GM12878 (cell line): ENCODE data around the gene LAD1. TPM values are rescaled to one million over a fixed set of nuclear protein-coding genes. Genes with fewer than 3 reads are reported as not detected.

Experiments
- ATF7 ChIP-seq: fragments of 450-650 bp; IDR thresholded peaks from 2 replicates; pipeline ENCODE4 v1.6.1; 2016; ENCODE audit warnings: low read depth, mild to moderate bottlenecking
- IKZF2 ChIP-seq, 2 experiments: fragments of 450-650 bp; IDR thresholded peaks; 2 replicates each; pipeline ENCODE4 v1.6.1; 2017; ENCODE audit warnings: mild to moderate bottlenecking in 2 of 2, moderate library complexity in 2 of 2
- KAT2A ChIP-seq: conservative IDR thresholded peaks from 2 replicates; pipeline ENCODE4 v1.6.1; 2011; ENCODE audit warnings: low read depth, low read length; ENCODE audit not compliant: control insufficient read depth
- NR2C1 ChIP-seq: fragments of 450-650 bp; IDR thresholded peaks from 2 replicates; pipeline ENCODE4 v1.6.1; 2017; ENCODE audit warnings: antibody characterized with exemption, mild to moderate bottlenecking, moderate library complexity
- POLR2AphosphoS5 ChIP-seq: IDR thresholded peaks from 2 replicates; pipeline ENCODE4 v1.6.1; 2011; ENCODE audit warnings: mild to moderate bottlenecking, low read length, inconsistent platforms
- SRF ChIP-seq, 2 experiments: IDR thresholded peaks; 2 replicates each; pipeline ENCODE4 v1.6.1; 2011; ENCODE audit warnings: low read depth in 2 of 2, low read length in 2 of 2, mild to moderate bottlenecking in 1 of 2, moderate library complexity in 1 of 2
- STAT1 ChIP-seq: fragments of 450-650 bp; conservative IDR thresholded peaks from 2 replicates; pipeline ENCODE4 v1.6.1; 2014; ENCODE audit warnings: antibody characterized with exemption, mild to moderate bottlenecking
- ZNF24 ChIP-seq: fragments of 450-650 bp; IDR thresholded peaks from 2 replicates; pipeline ENCODE4 v1.6.1; 2017; ENCODE audit warnings: antibody characterized with exemption, mild to moderate bottlenecking
- polyA plus RNA-seq, 11 experiments: library from polyadenylated mRNA; depleted of rRNA in 4 of 11; unstranded in 6 of 11; stranded (reverse) in 5 of 11; fragments of >200 nt; fragmentation: Nextera tagmentation in 4 of 11; fragmentation: Illumina TruSeq in 1 of 11; extraction: Ambion mirVana in 4 of 11; extraction: Trizol in 1 of 11; gene quantifications; 1 replicate in 1 of 11; 2 replicates in 10 of 11; pipeline versions ENCODE4 v1.2.1 to v1.2.3, GENCODE V29; 2011 to 2016; ENCODE audit warnings: inconsistent platforms in 2 of 11, missing spikeins in 2 of 11, low read depth in 1 of 11
- total RNA-seq, 4 experiments: library from RNA; depleted of rRNA in 3 of 4; stranded (reverse); fragments of >200 nt in 3 of 4; fragmentation: Illumina TruSeq in 1 of 4; extraction: Trizol in 1 of 4; gene quantifications; 2 replicates each; pipeline versions ENCODE4 v1.2.1 to v1.2.3, GENCODE V29; 2013 to 2021
- TF ChIP-seq, protein P1 (sequence below): fragments of 450-650 bp; IDR thresholded peaks from 2 replicates; pipeline ENCODE4 v1.6.1; 2017; ENCODE audit warnings: mild to moderate bottlenecking, low read depth, inconsistent platforms; ENCODE audit not compliant: poor library complexity, severe bottlenecking
- TF ChIP-seq, protein P2 (sequence below): fragments of 450-650 bp; IDR thresholded peaks from 2 replicates; pipeline ENCODE4 v1.6.1; 2017; ENCODE audit warnings: low read depth, mild to moderate bottlenecking, moderate library complexity

The LAD1 gene
- total and polyA plus RNA-seq, 10 of the 15 experiments (the other 5 are each of a cell fraction or from before 2014, with no cell fraction given), result 0.05 to 0.48 (median 0.32) TPM; not detected in 3

DNA sequence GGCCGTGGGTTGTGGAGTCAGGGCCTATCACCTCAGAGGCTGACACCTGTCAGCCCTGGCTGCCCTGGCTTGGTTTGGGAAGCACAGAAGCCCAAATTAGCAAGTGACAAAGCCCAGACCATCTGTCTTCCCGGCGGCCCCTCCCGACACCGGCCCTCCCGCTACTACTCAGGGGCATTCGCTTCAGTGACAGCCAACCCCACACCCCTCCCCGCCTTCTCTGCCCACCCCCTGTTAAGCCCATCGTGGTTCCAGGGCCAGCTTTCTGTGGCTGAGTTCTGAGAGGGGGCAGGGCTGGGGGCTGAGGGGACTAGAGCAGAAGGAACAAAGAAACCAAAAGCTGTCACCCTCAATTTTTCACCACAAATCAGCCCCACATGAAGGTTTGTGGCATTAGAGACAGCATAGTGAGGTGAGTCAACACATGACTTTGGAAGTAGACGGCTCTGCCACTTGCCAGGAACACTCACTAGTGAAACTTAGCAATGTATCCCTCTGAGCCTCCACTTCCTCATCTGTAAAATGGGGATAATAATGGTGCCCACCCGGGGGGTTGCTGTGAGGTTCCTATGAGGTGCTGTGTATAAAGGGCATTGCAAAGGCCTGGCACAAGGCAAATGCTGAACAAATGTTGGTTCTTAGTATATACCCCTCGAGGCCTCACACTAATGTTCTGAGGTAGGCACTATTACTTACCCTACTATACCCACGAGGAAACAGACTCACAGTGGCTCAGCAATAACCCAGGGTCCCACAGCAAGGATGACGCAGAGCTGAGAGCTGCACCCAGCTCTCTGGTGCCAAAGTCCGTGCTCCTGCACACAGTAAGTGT is 27.6 kb upstream of the LAD1 start (continued):
- TF ChIP-seq ATF7 (peak; percentile 47; the same call in 1 of the 2 replicates), STAT1 (no peak), ZNF24 (no peak), IKZF2 (IDR thresholded peaks at IDR 0.05) (peak; percentile 90 to 93), NR2C1 (no peak), KAT2A (no peak), SRF (IDR thresholded peaks at IDR 0.05; ENCODE audit: low read depth in 2 of 2, low read length in 2 of 2) (no peak), POLR2AphosphoS5 (no peak)
- TF ChIP-seq, protein P1, sequence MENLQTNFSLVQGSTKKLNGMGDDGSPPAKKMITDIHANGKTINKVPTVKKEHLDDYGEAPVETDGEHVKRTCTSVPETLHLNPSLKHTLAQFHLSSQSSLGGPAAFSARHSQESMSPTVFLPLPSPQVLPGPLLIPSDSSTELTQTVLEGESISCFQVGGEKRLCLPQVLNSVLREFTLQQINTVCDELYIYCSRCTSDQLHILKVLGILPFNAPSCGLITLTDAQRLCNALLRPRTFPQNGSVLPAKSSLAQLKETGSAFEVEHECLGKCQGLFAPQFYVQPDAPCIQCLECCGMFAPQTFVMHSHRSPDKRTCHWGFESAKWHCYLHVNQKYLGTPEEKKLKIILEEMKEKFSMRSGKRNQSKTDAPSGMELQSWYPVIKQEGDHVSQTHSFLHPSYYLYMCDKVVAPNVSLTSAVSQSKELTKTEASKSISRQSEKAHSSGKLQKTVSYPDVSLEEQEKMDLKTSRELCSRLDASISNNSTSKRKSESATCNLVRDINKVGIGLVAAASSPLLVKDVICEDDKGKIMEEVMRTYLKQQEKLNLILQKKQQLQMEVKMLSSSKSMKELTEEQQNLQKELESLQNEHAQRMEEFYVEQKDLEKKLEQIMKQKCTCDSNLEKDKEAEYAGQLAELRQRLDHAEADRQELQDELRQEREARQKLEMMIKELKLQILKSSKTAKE, result peak; percentile 42
- TF ChIP-seq, protein P2, sequence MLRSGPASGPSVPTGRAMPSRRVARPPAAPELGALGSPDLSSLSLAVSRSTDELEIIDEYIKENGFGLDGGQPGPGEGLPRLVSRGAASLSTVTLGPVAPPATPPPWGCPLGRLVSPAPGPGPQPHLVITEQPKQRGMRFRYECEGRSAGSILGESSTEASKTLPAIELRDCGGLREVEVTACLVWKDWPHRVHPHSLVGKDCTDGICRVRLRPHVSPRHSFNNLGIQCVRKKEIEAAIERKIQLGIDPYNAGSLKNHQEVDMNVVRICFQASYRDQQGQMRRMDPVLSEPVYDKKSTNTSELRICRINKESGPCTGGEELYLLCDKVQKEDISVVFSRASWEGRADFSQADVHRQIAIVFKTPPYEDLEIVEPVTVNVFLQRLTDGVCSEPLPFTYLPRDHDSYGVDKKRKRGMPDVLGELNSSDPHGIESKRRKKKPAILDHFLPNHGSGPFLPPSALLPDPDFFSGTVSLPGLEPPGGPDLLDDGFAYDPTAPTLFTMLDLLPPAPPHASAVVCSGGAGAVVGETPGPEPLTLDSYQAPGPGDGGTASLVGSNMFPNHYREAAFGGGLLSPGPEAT, result peak; percentile 67
